Measurements from ENCODE around the gene USP53. TPM values are rescaled to one million over a fixed set of nuclear protein-coding genes. Genes with fewer than 3 reads are reported as not detected.

The USP53 gene
- total and polyA plus RNA-seq, 2 of the 13 experiments (the other 11 are each of a cell fraction or from before 2014, with no cell fraction given): 5.3 to 8.1 TPM

DNA sequence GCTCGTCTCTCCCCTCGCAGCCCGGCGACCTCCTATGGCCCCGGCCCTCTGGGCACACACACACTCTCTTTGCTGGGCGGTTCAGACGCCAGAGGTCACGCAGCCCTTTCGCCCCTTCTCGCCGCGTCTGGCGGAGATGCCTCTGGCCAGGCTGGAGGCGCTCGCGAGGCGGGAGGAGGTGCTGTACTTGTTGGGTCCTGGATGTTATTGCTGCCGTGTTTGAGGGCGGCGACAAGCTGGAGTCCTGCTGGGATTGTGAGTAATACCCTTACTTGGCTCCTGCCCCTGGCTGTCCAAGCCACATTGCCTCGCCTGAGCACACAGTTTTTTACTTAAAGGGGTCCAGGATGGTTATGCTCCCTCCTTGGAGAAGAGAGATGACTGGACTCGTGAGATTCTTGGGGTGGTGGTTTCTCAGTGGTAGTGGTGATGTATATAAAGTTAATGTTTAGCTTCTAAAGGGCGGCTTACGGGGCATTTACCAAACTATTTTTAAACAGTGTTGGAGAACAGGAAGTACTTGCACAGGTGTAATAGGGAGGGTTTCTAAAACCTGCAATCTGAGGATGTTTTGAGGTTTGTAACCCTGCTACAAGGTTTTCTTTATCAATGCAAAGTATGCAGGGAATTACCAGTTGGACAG, 572 bp downstream of the USP53 start (continued):
- TF ChIP-seq MED8 (CRISPR knock-in tag; IDR thresholded peaks at IDR 0.05; ENCODE audit: insufficient replicate concordance) (no peak), ZNF335 (CRISPR knock-in tag; IDR thresholded peaks at IDR 0.05) (no peak), FOXM1 (CRISPR knock-in tag; IDR thresholded peaks at IDR 0.05) (no peak), ETV6 (CRISPR knock-in tag; conservative IDR thresholded peaks at IDR 0.05) (no peak), ZNF746 (CRISPR knock-in tag; IDR thresholded peaks at IDR 0.05) (no peak), ZNF749 (CRISPR knock-in tag; IDR thresholded peaks at IDR 0.05; ENCODE audit: borderline replicate concordance) (0 out of 2 replicates have a peak, but pooled peaks have one; percentile 49), ZNF337 (CRISPR knock-in tag; IDR thresholded peaks at IDR 0.05; ENCODE audit: borderline replicate concordance, low read depth) (no peak), FOXO1 (CRISPR knock-in tag; IDR thresholded peaks at IDR 0.05) (no peak), ZSCAN21 (CRISPR knock-in tag; IDR thresholded peaks at IDR 0.05; ENCODE audit: borderline replicate concordance) (no peak), CSRNP1 (CRISPR knock-in tag; IDR thresholded peaks at IDR 0.05) (no peak), ZFP36L2 (CRISPR knock-in tag; IDR thresholded peaks at IDR 0.05) (no peak), YEATS4 (CRISPR knock-in tag; IDR thresholded peaks at IDR 0.05; ENCODE audit: borderline replicate concordance) (peak; percentile 15), ZNF432 (CRISPR knock-in tag; IDR thresholded peaks at IDR 0.05; ENCODE audit: borderline replicate concordance) (no peak), PHF5A (CRISPR knock-in tag; IDR thresholded peaks at IDR 0.05; ENCODE audit: low read depth, unreplicated experiment) (no peak), RXRB (CRISPR knock-in tag; IDR thresholded peaks at IDR 0.05; ENCODE audit: borderline replicate concordance) (no peak; the same call in 1 of the 2 replicates), ZNF772 (CRISPR knock-in tag; IDR thresholded peaks at IDR 0.05) (peak; percentile 53; the same call in 1 of the 2 replicates)
- TF ChIP-seq, protein P1, sequence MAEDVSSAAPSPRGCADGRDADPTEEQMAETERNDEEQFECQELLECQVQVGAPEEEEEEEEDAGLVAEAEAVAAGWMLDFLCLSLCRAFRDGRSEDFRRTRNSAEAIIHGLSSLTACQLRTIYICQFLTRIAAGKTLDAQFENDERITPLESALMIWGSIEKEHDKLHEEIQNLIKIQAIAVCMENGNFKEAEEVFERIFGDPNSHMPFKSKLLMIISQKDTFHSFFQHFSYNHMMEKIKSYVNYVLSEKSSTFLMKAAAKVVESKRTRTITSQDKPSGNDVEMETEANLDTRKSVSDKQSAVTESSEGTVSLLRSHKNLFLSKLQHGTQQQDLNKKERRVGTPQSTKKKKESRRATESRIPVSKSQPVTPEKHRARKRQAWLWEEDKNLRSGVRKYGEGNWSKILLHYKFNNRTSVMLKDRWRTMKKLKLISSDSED (CRISPR knock-in tag; IDR thresholded peaks at IDR 0.05): no peak
- TF ChIP-seq, protein P2, sequence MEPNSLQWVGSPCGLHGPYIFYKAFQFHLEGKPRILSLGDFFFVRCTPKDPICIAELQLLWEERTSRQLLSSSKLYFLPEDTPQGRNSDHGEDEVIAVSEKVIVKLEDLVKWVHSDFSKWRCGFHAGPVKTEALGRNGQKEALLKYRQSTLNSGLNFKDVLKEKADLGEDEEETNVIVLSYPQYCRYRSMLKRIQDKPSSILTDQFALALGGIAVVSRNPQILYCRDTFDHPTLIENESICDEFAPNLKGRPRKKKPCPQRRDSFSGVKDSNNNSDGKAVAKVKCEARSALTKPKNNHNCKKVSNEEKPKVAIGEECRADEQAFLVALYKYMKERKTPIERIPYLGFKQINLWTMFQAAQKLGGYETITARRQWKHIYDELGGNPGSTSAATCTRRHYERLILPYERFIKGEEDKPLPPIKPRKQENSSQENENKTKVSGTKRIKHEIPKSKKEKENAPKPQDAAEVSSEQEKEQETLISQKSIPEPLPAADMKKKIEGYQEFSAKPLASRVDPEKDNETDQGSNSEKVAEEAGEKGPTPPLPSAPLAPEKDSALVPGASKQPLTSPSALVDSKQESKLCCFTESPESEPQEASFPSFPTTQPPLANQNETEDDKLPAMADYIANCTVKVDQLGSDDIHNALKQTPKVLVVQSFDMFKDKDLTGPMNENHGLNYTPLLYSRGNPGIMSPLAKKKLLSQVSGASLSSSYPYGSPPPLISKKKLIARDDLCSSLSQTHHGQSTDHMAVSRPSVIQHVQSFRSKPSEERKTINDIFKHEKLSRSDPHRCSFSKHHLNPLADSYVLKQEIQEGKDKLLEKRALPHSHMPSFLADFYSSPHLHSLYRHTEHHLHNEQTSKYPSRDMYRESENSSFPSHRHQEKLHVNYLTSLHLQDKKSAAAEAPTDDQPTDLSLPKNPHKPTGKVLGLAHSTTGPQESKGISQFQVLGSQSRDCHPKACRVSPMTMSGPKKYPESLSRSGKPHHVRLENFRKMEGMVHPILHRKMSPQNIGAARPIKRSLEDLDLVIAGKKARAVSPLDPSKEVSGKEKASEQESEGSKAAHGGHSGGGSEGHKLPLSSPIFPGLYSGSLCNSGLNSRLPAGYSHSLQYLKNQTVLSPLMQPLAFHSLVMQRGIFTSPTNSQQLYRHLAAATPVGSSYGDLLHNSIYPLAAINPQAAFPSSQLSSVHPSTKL (CRISPR knock-in tag; IDR thresholded peaks at IDR 0.05): peak; percentile 47; the same call in 1 of the 2 replicates
- TF ChIP-seq, protein P3, sequence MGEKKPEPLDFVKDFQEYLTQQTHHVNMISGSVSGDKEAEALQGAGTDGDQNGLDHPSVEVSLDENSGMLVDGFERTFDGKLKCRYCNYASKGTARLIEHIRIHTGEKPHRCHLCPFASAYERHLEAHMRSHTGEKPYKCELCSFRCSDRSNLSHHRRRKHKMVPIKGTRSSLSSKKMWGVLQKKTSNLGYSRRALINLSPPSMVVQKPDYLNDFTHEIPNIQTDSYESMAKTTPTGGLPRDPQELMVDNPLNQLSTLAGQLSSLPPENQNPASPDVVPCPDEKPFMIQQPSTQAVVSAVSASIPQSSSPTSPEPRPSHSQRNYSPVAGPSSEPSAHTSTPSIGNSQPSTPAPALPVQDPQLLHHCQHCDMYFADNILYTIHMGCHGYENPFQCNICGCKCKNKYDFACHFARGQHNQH (CRISPR knock-in tag; IDR thresholded peaks at IDR 0.05): no peak; the same call in none of the 2 replicates
- TF ChIP-seq, protein P4, sequence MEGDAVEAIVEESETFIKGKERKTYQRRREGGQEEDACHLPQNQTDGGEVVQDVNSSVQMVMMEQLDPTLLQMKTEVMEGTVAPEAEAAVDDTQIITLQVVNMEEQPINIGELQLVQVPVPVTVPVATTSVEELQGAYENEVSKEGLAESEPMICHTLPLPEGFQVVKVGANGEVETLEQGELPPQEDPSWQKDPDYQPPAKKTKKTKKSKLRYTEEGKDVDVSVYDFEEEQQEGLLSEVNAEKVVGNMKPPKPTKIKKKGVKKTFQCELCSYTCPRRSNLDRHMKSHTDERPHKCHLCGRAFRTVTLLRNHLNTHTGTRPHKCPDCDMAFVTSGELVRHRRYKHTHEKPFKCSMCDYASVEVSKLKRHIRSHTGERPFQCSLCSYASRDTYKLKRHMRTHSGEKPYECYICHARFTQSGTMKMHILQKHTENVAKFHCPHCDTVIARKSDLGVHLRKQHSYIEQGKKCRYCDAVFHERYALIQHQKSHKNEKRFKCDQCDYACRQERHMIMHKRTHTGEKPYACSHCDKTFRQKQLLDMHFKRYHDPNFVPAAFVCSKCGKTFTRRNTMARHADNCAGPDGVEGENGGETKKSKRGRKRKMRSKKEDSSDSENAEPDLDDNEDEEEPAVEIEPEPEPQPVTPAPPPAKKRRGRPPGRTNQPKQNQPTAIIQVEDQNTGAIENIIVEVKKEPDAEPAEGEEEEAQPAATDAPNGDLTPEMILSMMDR (CRISPR knock-in tag; IDR thresholded peaks at IDR 0.05): peak; percentile 79
